Keratinocyte (primary cell): ENCODE results near the gene CEP295NL. TPM values are rescaled to one million over a fixed set of nuclear protein-coding genes. Genes with fewer than 3 reads are reported as not detected.

Experiments
- DNase-seq: peaks from one replicate; pipeline ENCODE4 v3.0.0-alpha.2; 2011; ENCODE audit warnings: low read depth, missing footprints, low spot score
- FAIRE-seq: peaks from 2 replicates; lab custom pipeline; 2011; peaks lifted over from hg19 to GRCh38; lab: Jason Lieb, UNC
- H2AFZ ChIP-seq: 2 replicates; pipeline ENCODE4 v1.6.0; 2012; ENCODE audit warnings: low read length, control low read depth, inconsistent platforms; ENCODE audit not compliant: control insufficient read depth
- H3K27ac ChIP-seq: 2 replicates; pipeline ENCODE4 v1.5.1; 2011; ENCODE audit warnings: low read length; ENCODE audit not compliant: control insufficient read depth, insufficient read depth
- H3K27me3 ChIP-seq: 3 replicates; pipeline ENCODE4 v1.6.0; 2011; ENCODE audit warnings: low read length; ENCODE audit not compliant: control insufficient read depth, insufficient read depth; ENCODE audit errors: extremely low read depth
- H3K36me3 ChIP-seq, 2 experiments: 2 replicates in 1 of 2; 3 replicates in 1 of 2; pipeline ENCODE4 v1.5.1; 2011; ENCODE audit warnings: low read length in 2 of 2, mild to moderate bottlenecking in 1 of 2; ENCODE audit not compliant: control insufficient read depth in 2 of 2, insufficient read depth in 2 of 2; ENCODE audit errors: extremely low read depth in 1 of 2
- H3K4me1 ChIP-seq: 3 replicates; pipeline ENCODE4 v1.5.1; 2011; ENCODE audit warnings: low read length; ENCODE audit not compliant: control insufficient read depth, insufficient read depth; ENCODE audit errors: extremely low read depth
- H3K4me2 ChIP-seq: 3 replicates; pipeline ENCODE4 v1.6.0; 2011; ENCODE audit warnings: low read depth, low read length; ENCODE audit not compliant: control insufficient read depth, insufficient read depth; ENCODE audit errors: extremely low read depth
- H3K4me3 ChIP-seq, 3 experiments: fragments of 200-600 bp in 1 of 3; sonication (generic) in 1 of 3; 2 replicates in 2 of 3; 3 replicates in 1 of 3; pipeline ENCODE4 v1.5.1; 2011 to 2016; ENCODE audit warnings: low read length in 3 of 3, mild to moderate bottlenecking in 3 of 3, control low read depth in 2 of 3, inconsistent platforms in 1 of 3, low read depth in 1 of 3, mixed read lengths in 1 of 3, mixed run types in 1 of 3, moderate library complexity in 1 of 3; ENCODE audit not compliant: control insufficient read depth in 2 of 3, insufficient read depth in 2 of 3; ENCODE audit errors: extremely low read depth in 1 of 3
- H3K79me2 ChIP-seq: 2 replicates; pipeline ENCODE4 v1.6.0; 2012; ENCODE audit warnings: low read length; ENCODE audit not compliant: control insufficient read depth, insufficient read depth
- H3K9ac ChIP-seq: 3 replicates; pipeline ENCODE4 v1.6.0; 2011; ENCODE audit warnings: low read length; ENCODE audit not compliant: control insufficient read depth, insufficient read depth; ENCODE audit errors: extremely low read depth
- H3K9me1 ChIP-seq: 3 replicates; pipeline ENCODE4 v1.6.0; 2011; ENCODE audit warnings: low read length; ENCODE audit not compliant: control insufficient read depth, insufficient read depth; ENCODE audit errors: extremely low read depth
- H3K9me3 ChIP-seq: 2 replicates; pipeline ENCODE4 v1.5.1; 2012; ENCODE audit warnings: low read depth, low read length; ENCODE audit not compliant: control insufficient read depth
- H4K20me1 ChIP-seq: 3 replicates; pipeline ENCODE4 v1.6.0; 2011; ENCODE audit warnings: low read length; ENCODE audit not compliant: control insufficient read depth, insufficient read depth; ENCODE audit errors: extremely low read depth
- EZH2 ChIP-seq: IDR thresholded peaks from one replicate; pipeline ENCODE4 v1.6.1; 2012; ENCODE audit warnings: inconsistent platforms, mild to moderate bottlenecking, low read length, moderate library complexity
- dilution Hi-C: fragments of 300-500 bp; cut with MboI; formaldehyde crosslinking; loops from one replicate; pipeline ENCODE4 v1.7.0; 2020; ENCODE audit warnings: low sequenced_read_pairs; ENCODE audit not compliant: extremely low pct_ligation_motif_present
- polyA plus RNA-seq, 5 experiments: library from polyadenylated mRNA; depleted of rRNA in 3 of 5; stranded (reverse) in 3 of 5; stranded (forward) in 1 of 5; unstranded in 1 of 5; fragments of >200 nt; gene quantifications; 1 replicate in 1 of 5; 2 replicates in 3 of 5; 3 replicates in 1 of 5; pipeline versions ENCODE4 v1.2.1 to v1.2.3, GENCODE V29; 2011 to 2012; ENCODE audit warnings: missing spikeins in 2 of 5, low read depth in 1 of 5, low replicate concordance in 1 of 5
- TF ChIP-seq, protein P1 (sequence below), 3 experiments: IDR thresholded peaks in 1 of 3; conservative IDR thresholded peaks in 1 of 3; optimal IDR thresholded peaks in 1 of 3; 2 replicates in 2 of 3; 3 replicates in 1 of 3; pipeline versions ENCODE3 to v1.5.1; 2011; ENCODE audit warnings: low read length in 3 of 3, mild to moderate bottlenecking in 3 of 3, moderate library complexity in 2 of 3, control low read depth in 1 of 3, inconsistent platforms in 1 of 3; ENCODE audit not compliant: insufficient read depth in 2 of 3; ENCODE audit errors: extremely low read depth in 1 of 3

CEP295NL gene
- polyA plus RNA-seq, 1 donor (not counting 4 experiments of a cell fraction or from before 2014, with no cell fraction given) = not detected

DNA sequence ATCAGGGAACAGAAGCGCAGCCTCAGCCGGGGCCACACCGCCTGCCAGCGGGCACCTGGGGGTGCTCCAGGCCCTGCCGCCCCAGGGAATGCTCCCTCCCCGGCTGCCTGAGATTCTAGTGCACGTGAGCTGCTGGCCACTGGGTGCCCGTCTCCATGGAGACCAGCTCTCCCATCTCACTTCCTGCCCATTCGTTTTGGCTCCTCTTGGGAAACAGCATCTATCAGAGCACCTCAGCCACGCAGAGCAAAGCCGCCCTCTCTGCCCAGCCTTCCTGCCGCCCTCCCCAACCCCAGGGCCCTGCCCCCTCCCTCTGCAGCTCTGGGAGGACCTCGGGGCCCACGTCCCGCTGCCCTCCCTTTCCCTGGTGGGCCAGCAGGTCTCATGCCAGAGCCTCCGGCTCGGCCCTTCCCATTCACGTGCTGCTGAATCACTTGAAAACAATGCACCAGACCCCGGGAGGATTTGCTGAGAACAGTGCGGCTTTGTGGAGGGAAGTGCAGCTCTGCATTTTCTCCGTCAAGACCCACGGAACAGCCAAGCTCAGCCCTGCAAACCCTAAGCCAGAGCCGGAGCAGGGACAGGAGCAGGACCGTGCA, 19.4 kb downstream of the CEP295NL start:
- no peak for TF ChIP-seq EZH2
- TF ChIP-seq, protein P1, sequence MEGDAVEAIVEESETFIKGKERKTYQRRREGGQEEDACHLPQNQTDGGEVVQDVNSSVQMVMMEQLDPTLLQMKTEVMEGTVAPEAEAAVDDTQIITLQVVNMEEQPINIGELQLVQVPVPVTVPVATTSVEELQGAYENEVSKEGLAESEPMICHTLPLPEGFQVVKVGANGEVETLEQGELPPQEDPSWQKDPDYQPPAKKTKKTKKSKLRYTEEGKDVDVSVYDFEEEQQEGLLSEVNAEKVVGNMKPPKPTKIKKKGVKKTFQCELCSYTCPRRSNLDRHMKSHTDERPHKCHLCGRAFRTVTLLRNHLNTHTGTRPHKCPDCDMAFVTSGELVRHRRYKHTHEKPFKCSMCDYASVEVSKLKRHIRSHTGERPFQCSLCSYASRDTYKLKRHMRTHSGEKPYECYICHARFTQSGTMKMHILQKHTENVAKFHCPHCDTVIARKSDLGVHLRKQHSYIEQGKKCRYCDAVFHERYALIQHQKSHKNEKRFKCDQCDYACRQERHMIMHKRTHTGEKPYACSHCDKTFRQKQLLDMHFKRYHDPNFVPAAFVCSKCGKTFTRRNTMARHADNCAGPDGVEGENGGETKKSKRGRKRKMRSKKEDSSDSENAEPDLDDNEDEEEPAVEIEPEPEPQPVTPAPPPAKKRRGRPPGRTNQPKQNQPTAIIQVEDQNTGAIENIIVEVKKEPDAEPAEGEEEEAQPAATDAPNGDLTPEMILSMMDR (optimal IDR thresholded peaks at IDR 0.05 in 1 of 3, IDR thresholded peaks at IDR 0.05 in 1 of 3, conservative IDR thresholded peaks at IDR 0.05 in 1 of 3; ENCODE audit: extremely low read depth in 1 of 3, insufficient read depth in 2 of 3, low read length in 3 of 3) = no peak
- H3K4me1 ChIP-seq = peaks cover 9% of the 10 kb centered on the region
- H4K20me1 ChIP-seq = no peaks in the 10 kb centered on the region
- DNase-seq (no peak), FAIRE-seq (no peak)
- no peaks in the 10 kb centered on the region for H3K36me3 ChIP-seq
- H3K27ac ChIP-seq = peak overlapping the region; percentile 20
- no peaks in the 10 kb centered on the region for H3K79me2 ChIP-seq
- no peak overlapping the region for H3K4me3 ChIP-seq
- H2AFZ ChIP-seq = no peak overlapping the region
- no peaks in the 10 kb centered on the region for H3K9me3 ChIP-seq
- H3K9me1 ChIP-seq = no peaks in the 10 kb centered on the region
- dilution Hi-C loops = no loop called here
- peak overlapping the region; percentile 32 for H3K4me2 ChIP-seq
- H3K27me3 ChIP-seq = peaks cover 5% of the 10 kb centered on the region
- H3K9ac ChIP-seq = peak overlapping the region; percentile 22

DNA sequence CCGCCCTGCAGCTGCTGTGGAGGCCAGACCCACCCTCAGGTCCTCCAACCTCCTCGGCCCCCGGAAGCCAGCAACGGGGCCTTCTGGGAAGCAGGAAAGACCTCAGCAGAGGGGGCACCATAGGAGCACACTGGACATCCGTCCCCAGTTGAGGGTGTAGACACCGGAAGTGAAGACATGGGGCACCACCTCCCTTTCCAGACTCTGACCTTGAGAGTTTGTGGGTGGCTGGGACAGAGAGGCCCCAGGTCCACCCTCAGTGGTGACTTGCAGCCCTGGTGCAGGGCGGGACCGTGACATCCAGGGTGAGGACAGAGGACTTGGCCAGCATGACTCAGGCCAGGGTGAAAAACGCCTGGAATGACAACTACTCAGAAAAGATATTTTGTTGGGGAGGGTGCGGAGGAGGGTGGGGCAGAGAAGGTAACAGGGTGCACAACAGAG, 19.9 kb downstream of the CEP295NL start:
- Histone ChIP-seq H3K36me3 (no peaks in the 10 kb centered on the region), H3K9me3 (no peaks in the 10 kb centered on the region), H3K27ac (peak overlapping the region; percentile 20), H3K27me3 (peaks cover 5% of the 10 kb centered on the region), H3K9ac (peak overlapping the region; percentile 22), H4K20me1 (no peaks in the 10 kb centered on the region), H2AFZ (no peak overlapping the region), H3K4me2 (peak overlapping the region; percentile 32), H3K79me2 (no peaks in the 10 kb centered on the region), H3K4me1 (peaks cover 9% of the 10 kb centered on the region), H3K9me1 (no peaks in the 10 kb centered on the region), H3K4me3 (no peak overlapping the region)
- DNase-seq (no peak), FAIRE-seq (no peak)
- TF ChIP-seq, protein P1 (optimal IDR thresholded peaks at IDR 0.05 in 1 of 3, IDR thresholded peaks at IDR 0.05 in 1 of 3, conservative IDR thresholded peaks at IDR 0.05 in 1 of 3; ENCODE audit: extremely low read depth in 1 of 3, insufficient read depth in 2 of 3, low read length in 3 of 3) = no peak
- TF ChIP-seq EZH2 = no peak
- dilution Hi-C loops = no loop called here
